Kidney (tissue), 14 donors: ENCODE measurements around the gene PRLH. TPM values are rescaled to one million over a fixed set of nuclear protein-coding genes. Genes with fewer than 3 reads are reported as not detected.

ENCODE experiments used
- DNase-seq, 5 donors: peaks; one replicate each; pipeline ENCODE4 v3.0.0-alpha.2; 2013 to 2020
- FAIRE-seq: peaks from 2 replicates; lab custom pipeline; 2012; peaks lifted over from hg19 to GRCh38; lab: Jason Lieb, UNC
- H3K27ac ChIP-seq, 2 donors: one replicate each; pipeline ENCODE4 v1.7.0; 2013; ENCODE audit warnings: low read depth in 2 of 2, low read length in 2 of 2, inconsistent platforms in 1 of 2
- H3K27me3 ChIP-seq: one replicate; pipeline ENCODE4 v1.7.1; 2013; ENCODE audit warnings: low read length, inconsistent platforms; ENCODE audit not compliant: control insufficient read depth, insufficient read depth
- H3K36me3 ChIP-seq, 3 donors: one replicate each; pipeline versions ENCODE4 v1.7.0 to v1.7.1; 2013; ENCODE audit warnings: low read length in 3 of 3, control low read depth in 1 of 3, inconsistent platforms in 1 of 3; ENCODE audit not compliant: insufficient read depth in 3 of 3, control insufficient read depth in 2 of 3
- H3K4me1 ChIP-seq, 3 donors: one replicate each; pipeline versions ENCODE4 v1.7.0 to v1.7.1; 2013; ENCODE audit warnings: low read length in 3 of 3, inconsistent platforms in 1 of 3, low read depth in 1 of 3; ENCODE audit not compliant: control insufficient read depth in 2 of 3, insufficient read depth in 2 of 3
- H3K4me3 ChIP-seq, 3 donors: one replicate each; pipeline versions ENCODE4 v1.7.0 to v1.8.1; 2013; ENCODE audit warnings: low read length in 3 of 3, control low read depth in 1 of 3, inconsistent platforms in 1 of 3
- H3K9ac ChIP-seq, 3 donors: one replicate each; pipeline versions ENCODE4 v1.7.0 to v1.7.1; 2013; ENCODE audit warnings: low read length in 3 of 3, control low read depth in 1 of 3, inconsistent platforms in 1 of 3
- H3K9me3 ChIP-seq, 3 donors: one replicate each; pipeline versions ENCODE4 v1.7.0 to v1.7.1; 2013; ENCODE audit warnings: low read length in 3 of 3, control low read depth in 1 of 3, inconsistent platforms in 1 of 3; ENCODE audit not compliant: control insufficient read depth in 2 of 3, insufficient read depth in 1 of 3
- intact Hi-C: fragments of 100-400 bp; cut with DNase I; formaldehyde crosslinking; loops from one replicate; pipeline ENCODE4 v1.11.1; 2022
- polyA plus RNA-seq: library from polyadenylated mRNA; stranded (reverse); fragments of 350-450 nt; fragmentation: Illumina TruSeq; extraction: RNeasy Lipid Tissue Mini Kit (QIAGEN cat#74804); gene quantifications from one replicate; pipeline ENCODE4 v1.2.3, GENCODE V29; 2014; ENCODE audit warnings: low read depth, low replicate concordance; ENCODE audit not compliant: insufficient read depth
- total RNA-seq: library from RNA; stranded (reverse); fragmentation: NEBNext Ultra II Directional; extraction: Animal tissue kit (Norgen Biotek cat#: 25700); gene quantifications from one replicate; pipeline ENCODE4 v1.2.1, GENCODE V29; 2021
- TF ChIP-seq, protein P1 (sequence below): IDR thresholded peaks from 3 replicates; pipeline ENCODE4 v1.5.1; 2012; ENCODE audit warnings: mild to moderate bottlenecking, moderate library complexity, borderline replicate concordance; ENCODE audit not compliant: insufficient read depth; ENCODE audit errors: extremely low read depth
- donor health status: control.
- donor health status: control.
- donor health status: control.
- donor health status: control.
- donor health status: control.
- donor health status: DM: yes; HTN: yes; CAD: no.
- donor health status: Normal renal cell carcinoma (clear cell type).

PRLH gene
- total and polyA plus RNA-seq, 2 donors from 2014 or later, result not detected

DNA sequence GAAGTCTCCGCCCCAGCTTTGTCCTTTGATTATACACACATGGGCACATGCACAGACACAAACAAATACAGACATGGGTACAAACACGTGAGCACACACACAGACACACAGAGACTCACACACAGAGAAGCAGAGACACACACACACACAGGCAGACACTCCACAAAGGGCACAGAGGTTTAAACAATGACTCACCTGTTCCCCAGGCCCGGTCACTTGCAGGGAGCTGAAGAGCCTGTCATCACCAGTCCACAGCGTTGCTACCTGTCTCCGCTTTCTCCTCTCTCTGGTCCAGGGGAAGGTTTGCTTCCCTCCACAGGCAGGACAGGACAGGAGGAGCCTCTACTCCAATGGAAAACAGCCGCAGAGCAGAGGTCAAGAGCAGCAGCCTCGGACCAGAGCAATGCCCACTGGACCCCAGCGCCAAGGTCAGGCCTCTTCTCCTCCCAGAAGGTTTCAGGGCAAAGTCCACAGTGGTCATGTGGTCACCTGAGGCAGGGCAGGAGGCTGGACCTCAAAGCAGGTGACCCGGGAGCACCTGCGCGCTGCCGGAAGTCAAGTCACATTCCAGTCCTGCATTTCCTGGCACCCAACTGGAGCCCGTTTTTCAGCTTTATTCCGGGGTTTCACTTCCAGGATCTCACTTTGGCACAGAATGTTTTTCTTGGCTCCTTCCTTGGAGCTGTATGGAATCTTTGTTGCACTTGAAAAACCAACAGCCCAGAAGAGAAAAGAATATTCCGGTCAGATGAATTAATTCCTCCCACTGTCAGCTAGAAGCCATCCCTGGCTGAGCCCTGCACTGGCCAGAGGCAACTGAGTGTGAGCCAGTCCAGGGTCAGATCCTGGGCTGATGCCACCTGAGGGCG is 24.1 kb downstream of the PRLH start, which contains the start of gene RAB17:
Gene RAB17 (minus strand): TSS at position 463 of the 869 bp plus-strand sequence. CDS start 4,580 bp downstream, outside the sequence.
- intact Hi-C loops, result no loop called here
- no peak for FAIRE-seq

GRCh38 chr2:237591141-237591881 is 24.9 kb downstream of the PRLH start:
- FAIRE-seq (no peak), DNase-seq (peak in 2 of 5 donors; percentile 42 to 70)
- TF ChIP-seq, protein P1, sequence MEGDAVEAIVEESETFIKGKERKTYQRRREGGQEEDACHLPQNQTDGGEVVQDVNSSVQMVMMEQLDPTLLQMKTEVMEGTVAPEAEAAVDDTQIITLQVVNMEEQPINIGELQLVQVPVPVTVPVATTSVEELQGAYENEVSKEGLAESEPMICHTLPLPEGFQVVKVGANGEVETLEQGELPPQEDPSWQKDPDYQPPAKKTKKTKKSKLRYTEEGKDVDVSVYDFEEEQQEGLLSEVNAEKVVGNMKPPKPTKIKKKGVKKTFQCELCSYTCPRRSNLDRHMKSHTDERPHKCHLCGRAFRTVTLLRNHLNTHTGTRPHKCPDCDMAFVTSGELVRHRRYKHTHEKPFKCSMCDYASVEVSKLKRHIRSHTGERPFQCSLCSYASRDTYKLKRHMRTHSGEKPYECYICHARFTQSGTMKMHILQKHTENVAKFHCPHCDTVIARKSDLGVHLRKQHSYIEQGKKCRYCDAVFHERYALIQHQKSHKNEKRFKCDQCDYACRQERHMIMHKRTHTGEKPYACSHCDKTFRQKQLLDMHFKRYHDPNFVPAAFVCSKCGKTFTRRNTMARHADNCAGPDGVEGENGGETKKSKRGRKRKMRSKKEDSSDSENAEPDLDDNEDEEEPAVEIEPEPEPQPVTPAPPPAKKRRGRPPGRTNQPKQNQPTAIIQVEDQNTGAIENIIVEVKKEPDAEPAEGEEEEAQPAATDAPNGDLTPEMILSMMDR, result no peak
- no peaks in the 10 kb centered on the region for H3K9me3 ChIP-seq
- peak overlapping the region in 1 of 3 donors; percentile 79 for H3K9ac ChIP-seq
- intact Hi-C loops, result no loop called here
- H3K4me3 ChIP-seq, result peak overlapping the region in 2 of 3 donors; percentile 22 to 83
- H3K27me3 ChIP-seq, result no peaks in the 10 kb centered on the region
- H3K36me3 ChIP-seq, result no peaks in the 10 kb centered on the region
- H3K27ac ChIP-seq, result peak overlapping the region; percentile 81 to 94
- H3K4me1 ChIP-seq, result peaks cover 0 to 13% (median 4%) of the 10 kb centered on the region in 3 donors

More for the DNA sequence above, 24.1 kb downstream of the PRLH start, which contains the start of gene RAB17:
- Histone ChIP-seq H3K9me3 (no peaks in the 10 kb centered on the region), H3K27me3 (no peaks in the 10 kb centered on the region), H3K4me1 (peaks cover 0 to 13% (median 8%) of the 10 kb centered on the region in 3 donors), H3K36me3 (no peaks in the 10 kb centered on the region), H3K9ac (peak within 1 kb of the TSS in 2 of 3 donors; percentile 51 to 79), H3K4me3 (peak within 1 kb of the TSS in 2 of 3 donors; percentile 83 to 90), H3K27ac (peak within 1 kb of the TSS; percentile 81 to 94)
- TF ChIP-seq, protein P1, result no peak
- DNase-seq, result peak in 4 of 5 donors; percentile 46 to 92 (median 62)

- intact Hi-C loops, result no loop called here
Measured at GRCh38 chr2:237592425-237592980, 26.1 kb downstream of the PRLH start.

More at GRCh38 chr2:237592425-237592980, 26.1 kb downstream of the PRLH start:
- TF ChIP-seq, protein P1, result no peak
- H3K27me3 ChIP-seq, result no peaks in the 10 kb centered on the region
- no peaks in the 10 kb centered on the region for H3K9me3 ChIP-seq
- no peak for FAIRE-seq
- peaks cover 0 to 13% (median 4%) of the 10 kb centered on the region in 3 donors for H3K4me1 ChIP-seq
- H3K36me3 ChIP-seq, result no peaks in the 10 kb centered on the region
- peak overlapping the region in 1 of 2 donors; percentile 28 for H3K27ac ChIP-seq
- H3K9ac ChIP-seq, result no peak overlapping the region
- DNase-seq, result no peak
- H3K4me3 ChIP-seq, result no peak overlapping the region
